Measurements from ENCODE around the gene OTOA. TPM values are rescaled to one million over a fixed set of nuclear protein-coding genes. Genes with fewer than 3 reads are reported as not detected.

OTOA gene
- polyA plus RNA-seq, 3 donors: 0.11 to 0.23 (median 0.21) TPM

- H3K4me2 ChIP-seq (replicated peaks; ENCODE audit: extremely low read depth, low read length, poor library complexity, severe bottlenecking): no peak overlapping the region
- intact Hi-C loops (cut with micrococcal nuclease): no loop called here
- peak overlapping the region; percentile 8 to 74 for H3K27ac ChIP-seq (ENCODE audit: low read depth in 1 of 2, low read length in 2 of 2)
- H3K4me1 ChIP-seq (ENCODE audit: control insufficient read depth in 1 of 2, insufficient read depth in 2 of 2, low read length in 2 of 2): peaks cover 92 to 95% of the 10 kb centered on the region in 2 donors
- TF ChIP-seq CTCF (IDR thresholded peaks at IDR 0.05): no peak
- no peak overlapping the region for H2AFZ ChIP-seq (ENCODE audit: insufficient read depth, low read depth, low read length, poor library complexity, severe bottlenecking)
- WGBS (ENCODE audit: insufficient coverage): no CpG with 5 or more reads among the region's 3 CpGs
- Mint-ChIP-seq H3K27ac (peak overlapping the region; percentile 76 to 95 (median 87)), H3K9me3 (peaks cover 0 to 2% (median 0%) of the 10 kb centered on the region in 7 donors), H3K4me3 (no peak overlapping the region), H3K27me3 (ENCODE audit: low read depth in 3 of 3) (peaks cover 0 to 2% (median 0%) of the 10 kb centered on the region in 3 donors), H3K4me1 (peaks cover 87% of the 10 kb centered on the region), H3K36me3 (peaks cover 61 to 82% of the 10 kb centered on the region in 2 donors)
- peaks cover 14 to 44% of the 10 kb centered on the region in 2 donors for H3K36me3 ChIP-seq (replicated peaks in 1 of 2; ENCODE audit: control insufficient read depth in 1 of 2, insufficient read depth in 2 of 2, low read length in 2 of 2)
- H3K9ac ChIP-seq (ENCODE audit: insufficient read depth, low read length, poor library complexity, severe bottlenecking): no peak overlapping the region
- peak; percentile 42 to 80 (median 63) for DNase-seq
- no peaks in the 10 kb centered on the region for H3K9me3 ChIP-seq (replicated peaks in 1 of 2; ENCODE audit: control insufficient read depth in 1 of 2, insufficient read depth in 1 of 2, low read length in 2 of 2)
- no peak overlapping the region for H3K4me3 ChIP-seq (replicated peaks in 1 of 3; ENCODE audit: low read depth in 2 of 3, low read length in 3 of 3)
- peaks cover 74% of the 10 kb centered on the region for H4K20me1 ChIP-seq (ENCODE audit: insufficient read depth, low read length)
- peaks cover 100% of the 10 kb centered on the region for H3K79me2 ChIP-seq (ENCODE audit: insufficient read depth, low read length)
- H3K27me3 ChIP-seq (ENCODE audit: control insufficient read depth in 2 of 2, insufficient read depth in 2 of 2, low read length in 2 of 2): no peaks in the 10 kb centered on the region
These were observed 46.2 kb upstream of the OTOA start for GRCh38 chr16:21617607-21618006.

DNA sequence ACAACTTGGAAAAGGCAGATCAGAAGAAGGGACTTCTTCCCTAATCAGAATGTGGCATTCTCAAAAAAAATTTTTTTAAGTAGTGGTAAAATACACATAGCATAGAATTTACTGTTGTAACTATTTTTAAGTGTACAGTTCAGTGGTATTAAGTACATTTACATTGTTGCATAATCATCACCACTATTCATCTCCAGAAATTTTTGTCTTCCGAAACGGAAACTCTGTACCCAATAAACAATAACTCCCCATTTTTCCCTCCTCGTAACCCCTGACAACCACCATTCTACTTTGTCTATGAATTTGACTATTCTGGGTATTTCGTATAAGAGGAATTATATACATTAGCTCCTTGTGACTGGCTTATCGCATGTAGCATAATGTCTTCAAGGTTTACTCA is 45.5 kb upstream of the OTOA start:
- Mint-ChIP-seq H3K36me3 (peaks cover 62 to 83% of the 10 kb centered on the region in 2 donors), H3K27ac (peak overlapping the region; percentile 76 to 95 (median 87)), H3K4me3 (no peak overlapping the region), H3K4me1 (peaks cover 81% of the 10 kb centered on the region), H3K27me3 (ENCODE audit: low read depth in 3 of 3) (peaks cover 0 to 2% (median 0%) of the 10 kb centered on the region in 3 donors), H3K9me3 (peaks cover 0 to 2% (median 0%) of the 10 kb centered on the region in 7 donors)
- no CpG with 5 or more reads among the region's 5 CpGs for WGBS (ENCODE audit: insufficient coverage)
- Histone ChIP-seq H3K4me2 (replicated peaks; ENCODE audit: extremely low read depth, low read length, poor library complexity, severe bottlenecking) (no peak overlapping the region), H3K27me3 (ENCODE audit: control insufficient read depth in 2 of 2, insufficient read depth in 2 of 2, low read length in 2 of 2) (no peaks in the 10 kb centered on the region), H3K9me3 (replicated peaks in 1 of 2; ENCODE audit: control insufficient read depth in 1 of 2, insufficient read depth in 1 of 2, low read length in 2 of 2) (no peaks in the 10 kb centered on the region), H3K79me2 (ENCODE audit: insufficient read depth, low read length) (peaks cover 100% of the 10 kb centered on the region), H3K36me3 (replicated peaks in 1 of 2; ENCODE audit: control insufficient read depth in 1 of 2, insufficient read depth in 2 of 2, low read length in 2 of 2) (peaks cover 20 to 50% of the 10 kb centered on the region in 2 donors), H3K4me3 (replicated peaks in 1 of 3; ENCODE audit: low read depth in 2 of 3, low read length in 3 of 3) (peak overlapping the region in 1 of 3 experiments; percentile 38), H3K4me1 (ENCODE audit: control insufficient read depth in 1 of 2, insufficient read depth in 2 of 2, low read length in 2 of 2) (peaks cover 85 to 88% of the 10 kb centered on the region in 2 donors), H3K9ac (ENCODE audit: insufficient read depth, low read length, poor library complexity, severe bottlenecking) (no peak overlapping the region), H3K27ac (ENCODE audit: low read depth in 1 of 2, low read length in 2 of 2) (peak overlapping the region in 1 of 2 donors; percentile 74), H2AFZ (ENCODE audit: insufficient read depth, low read depth, low read length, poor library complexity, severe bottlenecking) (no peak overlapping the region), H4K20me1 (ENCODE audit: insufficient read depth, low read length) (peaks cover 73% of the 10 kb centered on the region)
- TF ChIP-seq CTCF (IDR thresholded peaks at IDR 0.05): no peak
- peak in 2 of 3 donors; percentile 21 to 28 for DNase-seq
- intact Hi-C loops (cut with micrococcal nuclease): no loop called here
